Tibial nerve (tissue), 4 donors: Measurements from ENCODE around the gene PRXL2B.

ENCODE experiments used
- CTCF ChIP-seq, 5 experiments: fragments of 200-600 bp in 3 of 5; fragments of 450-650 bp in 2 of 5; sonication (generic) in 3 of 5; IDR thresholded peaks; one replicate each; pipeline ENCODE4 v1.5.1; 2016 to 2019; ENCODE audit warnings: antibody characterized with exemption in 5 of 5, mild to moderate bottlenecking in 3 of 5, moderate library complexity in 2 of 5
- EP300 ChIP-seq, 2 donors: sonication (generic); formaldehyde crosslinking; IDR thresholded peaks; one replicate each; pipeline ENCODE4 v1.6.1; 2017; ENCODE audit warnings: antibody characterized with exemption in 2 of 2, mild to moderate bottlenecking in 1 of 2
- POLR2A ChIP-seq, 2 donors: fragments of 450-650 bp; IDR thresholded peaks; one replicate each; pipeline ENCODE4 v1.6.1; 2017; ENCODE audit warnings: antibody characterized with exemption in 2 of 2, mild to moderate bottlenecking in 2 of 2, moderate library complexity in 2 of 2

DNA sequence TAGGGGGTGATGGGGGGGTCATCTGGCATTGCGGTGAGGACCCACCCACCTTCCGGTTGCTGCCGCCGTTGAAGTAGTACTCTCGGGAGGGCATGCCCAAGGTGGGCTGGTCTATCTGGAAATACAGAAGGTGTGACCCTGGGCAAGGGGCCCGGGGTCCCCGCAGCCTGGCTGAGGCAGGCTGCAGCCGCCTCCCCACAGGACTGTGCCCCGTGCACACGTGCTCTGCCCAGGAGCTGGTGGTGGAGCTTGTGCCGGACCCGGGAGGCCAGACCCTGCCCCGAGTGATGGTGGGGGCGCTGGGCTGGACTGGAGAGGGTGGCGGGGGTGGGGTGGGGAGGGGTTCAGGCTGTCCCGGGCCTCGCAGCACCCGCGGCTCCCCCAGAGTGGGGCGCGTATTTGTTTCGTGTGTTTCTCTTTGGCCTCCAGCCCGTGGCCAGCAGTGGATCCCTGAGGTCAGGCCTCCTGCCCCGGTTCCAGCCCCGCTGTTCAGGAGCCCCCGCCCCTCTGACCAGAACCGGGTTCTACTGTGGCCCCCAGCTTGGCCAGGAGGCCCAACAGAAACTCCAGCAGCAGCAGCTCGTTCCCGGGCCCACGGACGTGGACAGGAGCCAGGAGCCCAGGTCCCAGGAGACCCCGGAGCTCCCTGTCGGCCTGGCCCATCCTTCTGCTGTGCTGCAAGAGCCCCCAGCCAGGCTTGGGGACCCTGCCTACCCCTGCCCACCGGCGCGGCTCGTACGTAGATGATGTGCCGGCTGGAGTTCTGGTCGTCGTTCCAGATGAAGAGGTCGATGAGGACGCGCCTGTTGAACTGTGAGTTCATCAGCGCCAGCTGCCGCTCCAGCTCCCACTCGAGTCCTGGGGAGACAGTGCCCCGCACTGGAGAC is 19.2 kb downstream of the PRXL2B start:
- no peak for TF ChIP-seq CTCF (IDR thresholded peaks at IDR 0.05)
- no peak for TF ChIP-seq EP300 (IDR thresholded peaks at IDR 0.05)
- no peak for TF ChIP-seq POLR2A (IDR thresholded peaks at IDR 0.05)
